Panc1 (cell line): Measurements from ENCODE around the gene ITFG1. TPM values are rescaled to one million over a fixed set of nuclear protein-coding genes. Genes with fewer than 3 reads are reported as not detected.

ENCODE experiments used
- ATAC-seq: fragments of 200-7000 bp; cut with Tn5 transposase; 2 replicates; pipeline ENCODE4 v1.9.1; 2020; ENCODE audit warnings: mild to moderate bottlenecking, moderate library complexity
- BruUV-seq: library from RNA; stranded (reverse); fragments of 400-500 nt; replicated peaks from 2 replicates; lab custom pipeline; 2021; lab: Mats Ljungman, UMichigan
- CTCF ChIA-PET: fragments of 300-600 bp; sonication (Branson Sonifier 250); formaldehyde crosslinking; loops from one replicate; lab custom pipeline; 2022; ENCODE audit warnings: antibody characterized with exemption; lab: Charles Lee
- POLR2A ChIA-PET: fragments of 300-600 bp; sonication (Branson Sonifier 250); formaldehyde crosslinking; loops from one replicate; lab custom pipeline; 2022; ENCODE audit warnings: antibody characterized with exemption; lab: Charles Lee
- DNase-seq: peaks from one replicate; pipeline ENCODE4 v3.0.0-alpha.2; 2010; ENCODE audit warnings: low read depth, low spot score
- H3K27ac ChIP-seq: 2 replicates; pipeline ENCODE4 v1.5.1; 2011; ENCODE audit warnings: mild to moderate bottlenecking, low read length, inconsistent platforms
- H3K27me3 ChIP-seq: fragments of 200-500 bp; sonication (Bioruptor generic); 2 replicates; pipeline ENCODE4 v1.6.0; 2014; ENCODE audit warnings: low read length, inconsistent platforms; ENCODE audit not compliant: control insufficient read depth, insufficient read depth
- H3K36me3 ChIP-seq: fragments of 200-500 bp; sonication (Bioruptor generic); 2 replicates; pipeline ENCODE4 v1.5.1; 2014; ENCODE audit warnings: inconsistent platforms, mild to moderate bottlenecking, low read length, moderate library complexity; ENCODE audit not compliant: control insufficient read depth, insufficient read depth
- H3K4me1 ChIP-seq: 2 replicates; pipeline ENCODE4 v1.5.1; 2011; ENCODE audit warnings: inconsistent platforms, mild to moderate bottlenecking, low read length, moderate library complexity; ENCODE audit not compliant: control insufficient read depth, insufficient read depth
- H3K4me3 ChIP-seq, 2 experiments: 2 replicates each; pipeline ENCODE4 v1.5.1; 2011 to 2012; ENCODE audit warnings: low read depth in 2 of 2, low read length in 2 of 2, mild to moderate bottlenecking in 2 of 2, inconsistent platforms in 1 of 2, moderate library complexity in 1 of 2
- H3K9me3 ChIP-seq: fragments of 200-500 bp; sonication (Bioruptor generic); 2 replicates; pipeline ENCODE4 v1.5.1; 2014; ENCODE audit warnings: low read depth, mild to moderate bottlenecking, inconsistent platforms, low read length, moderate library complexity; ENCODE audit not compliant: control insufficient read depth, insufficient read depth
- POLR2AphosphoS5 ChIP-seq: IDR thresholded peaks from 2 replicates; pipeline ENCODE4 v1.6.1; 2012; ENCODE audit warnings: mild to moderate bottlenecking, low read depth, low read length, moderate library complexity
- SIN3A ChIP-seq: IDR thresholded peaks from 2 replicates; pipeline ENCODE4 v1.6.1; 2012; ENCODE audit warnings: low read depth, mild to moderate bottlenecking, low read length, moderate library complexity, borderline replicate concordance; ENCODE audit not compliant: insufficient read depth
- TCF7L2 ChIP-seq: IDR thresholded peaks from 2 replicates; pipeline ENCODE4 v1.6.1; 2011; ENCODE audit warnings: mild to moderate bottlenecking, low read depth, low read length, inconsistent platforms
- in situ Hi-C: cut with HindIII; loops from 2 replicates; pipeline ENCODE4 v1.10.0; 2016; ENCODE audit warnings: low sequenced_read_pairs, low pct_unique_long_range_greater_than_20kb
- intact Hi-C: fragments of 100-400 bp; cut with micrococcal nuclease; formaldehyde crosslinking; loops from one replicate; pipeline ENCODE4 v1.10.0; 2022; ENCODE audit not compliant: unreplicated experiment
- total RNA-seq: library from RNA; stranded (reverse); gene quantifications from one replicate; pipeline ENCODE4 v1.2.1, GENCODE V29; 2021; ENCODE audit not compliant: unreplicated experiment
- TF ChIP-seq, protein P1 (sequence below), 2 experiments: IDR thresholded peaks; 2 replicates each; pipeline ENCODE4 v1.6.1; 2011 to 2012; ENCODE audit warnings: low read depth in 2 of 2, control low read depth in 1 of 2, low read length in 1 of 2, mild to moderate bottlenecking in 1 of 2, moderate library complexity in 1 of 2; ENCODE audit not compliant: insufficient read depth in 1 of 2
- TF ChIP-seq, protein P2 (sequence below): fragments of 450-650 bp; IDR thresholded peaks from 2 replicates; pipeline ENCODE4 v1.5.1; 2017; ENCODE audit warnings: mild to moderate bottlenecking

ITFG1 gene
- total RNA-seq, 1 experiment from 2014 or later, result 26.5 TPM

DNA sequence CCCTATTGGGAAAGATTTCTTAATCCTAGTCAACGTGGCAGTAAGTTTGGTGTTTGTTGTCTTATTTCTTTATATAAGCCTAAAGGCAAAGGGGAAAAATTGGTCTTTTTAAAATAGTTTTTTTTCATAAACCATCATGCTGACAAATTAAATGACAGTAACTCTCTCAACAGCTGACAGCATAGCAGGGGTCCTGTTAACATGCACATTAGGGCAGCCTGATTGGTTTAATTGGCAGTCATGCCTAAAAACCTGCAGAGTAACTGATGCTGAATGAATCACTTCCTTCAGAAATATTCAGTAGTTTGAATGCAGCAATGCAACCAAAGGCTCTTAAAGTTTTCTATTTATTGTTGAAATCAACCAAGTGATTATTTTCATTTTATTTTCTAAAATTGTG lies 85.4 kb downstream of the ITFG1 start:
- DNase-seq, result no peak
- no peak overlapping the region for H3K4me3 ChIP-seq
- ATAC-seq, result no peak
- CTCF ChIA-PET, result no interaction called here
- intact Hi-C loops (no loop called here), in situ Hi-C loops (no loop called here)
- POLR2A ChIA-PET, result no interaction called here
- H3K4me1 ChIP-seq, result no peaks in the 10 kb centered on the region
- no peak overlapping the region for H3K27ac ChIP-seq
- no peaks in the 10 kb centered on the region for H3K36me3 ChIP-seq
- BruUV-seq, result no TSS peak
- no peaks in the 10 kb centered on the region for H3K9me3 ChIP-seq
- H3K27me3 ChIP-seq, result no peaks in the 10 kb centered on the region
- TF ChIP-seq SIN3A (no peak), POLR2AphosphoS5 (no peak), TCF7L2 (no peak)
- TF ChIP-seq, protein P1, sequence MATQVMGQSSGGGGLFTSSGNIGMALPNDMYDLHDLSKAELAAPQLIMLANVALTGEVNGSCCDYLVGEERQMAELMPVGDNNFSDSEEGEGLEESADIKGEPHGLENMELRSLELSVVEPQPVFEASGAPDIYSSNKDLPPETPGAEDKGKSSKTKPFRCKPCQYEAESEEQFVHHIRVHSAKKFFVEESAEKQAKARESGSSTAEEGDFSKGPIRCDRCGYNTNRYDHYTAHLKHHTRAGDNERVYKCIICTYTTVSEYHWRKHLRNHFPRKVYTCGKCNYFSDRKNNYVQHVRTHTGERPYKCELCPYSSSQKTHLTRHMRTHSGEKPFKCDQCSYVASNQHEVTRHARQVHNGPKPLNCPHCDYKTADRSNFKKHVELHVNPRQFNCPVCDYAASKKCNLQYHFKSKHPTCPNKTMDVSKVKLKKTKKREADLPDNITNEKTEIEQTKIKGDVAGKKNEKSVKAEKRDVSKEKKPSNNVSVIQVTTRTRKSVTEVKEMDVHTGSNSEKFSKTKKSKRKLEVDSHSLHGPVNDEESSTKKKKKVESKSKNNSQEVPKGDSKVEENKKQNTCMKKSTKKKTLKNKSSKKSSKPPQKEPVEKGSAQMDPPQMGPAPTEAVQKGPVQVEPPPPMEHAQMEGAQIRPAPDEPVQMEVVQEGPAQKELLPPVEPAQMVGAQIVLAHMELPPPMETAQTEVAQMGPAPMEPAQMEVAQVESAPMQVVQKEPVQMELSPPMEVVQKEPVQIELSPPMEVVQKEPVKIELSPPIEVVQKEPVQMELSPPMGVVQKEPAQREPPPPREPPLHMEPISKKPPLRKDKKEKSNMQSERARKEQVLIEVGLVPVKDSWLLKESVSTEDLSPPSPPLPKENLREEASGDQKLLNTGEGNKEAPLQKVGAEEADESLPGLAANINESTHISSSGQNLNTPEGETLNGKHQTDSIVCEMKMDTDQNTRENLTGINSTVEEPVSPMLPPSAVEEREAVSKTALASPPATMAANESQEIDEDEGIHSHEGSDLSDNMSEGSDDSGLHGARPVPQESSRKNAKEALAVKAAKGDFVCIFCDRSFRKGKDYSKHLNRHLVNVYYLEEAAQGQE (IDR thresholded peaks at IDR 0.05; ENCODE audit: insufficient read depth in 1 of 2, low read depth in 2 of 2, low read length in 1 of 2), result no peak
- TF ChIP-seq, protein P2, sequence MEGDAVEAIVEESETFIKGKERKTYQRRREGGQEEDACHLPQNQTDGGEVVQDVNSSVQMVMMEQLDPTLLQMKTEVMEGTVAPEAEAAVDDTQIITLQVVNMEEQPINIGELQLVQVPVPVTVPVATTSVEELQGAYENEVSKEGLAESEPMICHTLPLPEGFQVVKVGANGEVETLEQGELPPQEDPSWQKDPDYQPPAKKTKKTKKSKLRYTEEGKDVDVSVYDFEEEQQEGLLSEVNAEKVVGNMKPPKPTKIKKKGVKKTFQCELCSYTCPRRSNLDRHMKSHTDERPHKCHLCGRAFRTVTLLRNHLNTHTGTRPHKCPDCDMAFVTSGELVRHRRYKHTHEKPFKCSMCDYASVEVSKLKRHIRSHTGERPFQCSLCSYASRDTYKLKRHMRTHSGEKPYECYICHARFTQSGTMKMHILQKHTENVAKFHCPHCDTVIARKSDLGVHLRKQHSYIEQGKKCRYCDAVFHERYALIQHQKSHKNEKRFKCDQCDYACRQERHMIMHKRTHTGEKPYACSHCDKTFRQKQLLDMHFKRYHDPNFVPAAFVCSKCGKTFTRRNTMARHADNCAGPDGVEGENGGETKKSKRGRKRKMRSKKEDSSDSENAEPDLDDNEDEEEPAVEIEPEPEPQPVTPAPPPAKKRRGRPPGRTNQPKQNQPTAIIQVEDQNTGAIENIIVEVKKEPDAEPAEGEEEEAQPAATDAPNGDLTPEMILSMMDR, result no peak

DNA sequence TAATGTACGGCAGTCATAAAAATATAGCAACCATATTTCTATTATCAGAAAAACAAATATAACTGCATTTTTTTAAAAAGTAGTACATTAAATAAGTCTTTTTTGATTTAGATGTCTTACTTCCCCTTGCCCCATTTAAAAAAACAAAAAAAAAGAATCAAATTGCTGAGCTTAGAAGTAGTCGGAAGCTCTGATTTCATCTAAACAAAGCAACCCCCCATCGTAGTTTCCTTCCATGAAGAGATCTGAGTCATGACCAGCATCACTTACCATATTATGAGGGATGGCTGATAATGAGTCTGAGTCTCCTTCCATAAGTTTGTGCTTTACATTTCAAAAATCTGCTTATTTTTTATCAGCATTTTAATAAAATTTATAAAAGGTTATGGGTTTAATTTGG lies 86.2 kb downstream of the ITFG1 start:
- Histone ChIP-seq H3K27me3 (no peaks in the 10 kb centered on the region), H3K4me3 (no peak overlapping the region), H3K27ac (no peak overlapping the region), H3K36me3 (no peaks in the 10 kb centered on the region), H3K4me1 (no peaks in the 10 kb centered on the region), H3K9me3 (no peaks in the 10 kb centered on the region)
- no peak for TF ChIP-seq POLR2AphosphoS5
- TF ChIP-seq, protein P1 (IDR thresholded peaks at IDR 0.05; ENCODE audit: insufficient read depth in 1 of 2, low read depth in 2 of 2, low read length in 1 of 2), result no peak
- TF ChIP-seq, protein P2, result no peak
- no peak for TF ChIP-seq TCF7L2
- no peak for TF ChIP-seq SIN3A
- BruUV-seq, result no TSS peak
- no peak for ATAC-seq
- intact Hi-C loops, result no loop called here
- in situ Hi-C loops, result no loop called here
- DNase-seq, result no peak
- CTCF ChIA-PET, result no interaction called here
- POLR2A ChIA-PET, result no interaction called here
